Endothelial cell (in vitro differentiated cells): ENCODE measurements around the gene SNRNP200. TPM values are rescaled to one million over a fixed set of nuclear protein-coding genes. Genes with fewer than 3 reads are reported as not detected.
A peak's percentile ranks its signal among the peaks of the same experiment; 100 is the strongest.

Source experiments
- DNase-seq: peaks from one replicate; pipeline ENCODE4 v3.0.0; 2021; ENCODE audit warnings: low spot score
- H3K27ac Mint-ChIP-seq: one replicate; pipeline ENCODE4 v1.8.0; 2021; ENCODE audit warnings: mixed read lengths, inconsistent platforms; ENCODE audit not compliant: unreplicated experiment
- H3K27me3 Mint-ChIP-seq: one replicate; pipeline ENCODE4 v1.8.0; 2021; ENCODE audit warnings: mild to moderate bottlenecking, moderate library complexity, mixed read lengths, inconsistent platforms; ENCODE audit not compliant: unreplicated experiment
- H3K36me3 Mint-ChIP-seq: one replicate; pipeline ENCODE4 v1.8.0; 2021; ENCODE audit warnings: mild to moderate bottlenecking, low read depth, mixed read lengths, inconsistent platforms; ENCODE audit not compliant: unreplicated experiment
- H3K4me1 Mint-ChIP-seq: one replicate; pipeline ENCODE4 v1.8.0; 2021; ENCODE audit warnings: mild to moderate bottlenecking, mixed read lengths, inconsistent platforms; ENCODE audit not compliant: unreplicated experiment
- H3K4me3 Mint-ChIP-seq: one replicate; pipeline ENCODE4 v1.8.0; 2021; ENCODE audit warnings: mild to moderate bottlenecking, mixed read lengths, inconsistent platforms; ENCODE audit not compliant: unreplicated experiment
- H3K9me3 Mint-ChIP-seq: one replicate; pipeline ENCODE4 v1.8.0; 2021; ENCODE audit warnings: mixed read lengths, inconsistent platforms; ENCODE audit not compliant: unreplicated experiment
- CTCF ChIP-seq: fragments of 200-600 bp; sonication (generic); IDR thresholded peaks from one replicate; pipeline ENCODE4 v1.5.0; 2021; ENCODE audit warnings: antibody characterized with exemption; ENCODE audit not compliant: unreplicated experiment
- total RNA-seq: library from RNA; stranded (reverse); fragmentation: NEBNext Ultra II Directional; extraction: Animal tissue kit (Norgen Biotek cat#: 25700); gene quantifications from one replicate; pipeline ENCODE4 v1.2.1, GENCODE V29; 2021; ENCODE audit not compliant: unreplicated experiment

The SNRNP200 gene
- total RNA-seq, 1 donor from 2014 or later: 168 TPM

- H3K27me3 Mint-ChIP-seq: peaks cover 13% of the 10 kb centered on the region
- DNase-seq: no peak
- peaks cover 12% of the 10 kb centered on the region for H3K4me1 Mint-ChIP-seq
- no peak for TF ChIP-seq CTCF
- H3K4me3 Mint-ChIP-seq: peak within 1 kb of the TSS; percentile 89
- peak within 1 kb of the TSS; percentile 43 for H3K27ac Mint-ChIP-seq
- no peaks in the 10 kb centered on the region for H3K9me3 Mint-ChIP-seq
- no peaks in the 10 kb centered on the region for H3K36me3 Mint-ChIP-seq
These were observed 19.9 kb upstream of the SNRNP200 start, which contains the start of gene ITPRIPL1 for GRCh38 chr2:96325041-96325883. TSS of gene ITPRIPL1 (plus strand) at chr2:96325317. CDS start at chr2:96325840, 523 bp downstream.

- Mint-ChIP-seq H3K4me1 (peaks cover 12% of the 10 kb centered on the region), H3K4me3 (peak overlapping the region; percentile 89), H3K9me3 (no peaks in the 10 kb centered on the region), H3K36me3 (no peaks in the 10 kb centered on the region), H3K27ac (no peak overlapping the region), H3K27me3 (peaks cover 13% of the 10 kb centered on the region)
- DNase-seq: no peak
- no peak for TF ChIP-seq CTCF
These were observed 19.3 kb upstream of the SNRNP200 start for GRCh38 chr2:96324721-96325040.

- H3K27ac Mint-ChIP-seq: no peak overlapping the region
- no peak for TF ChIP-seq CTCF
- H3K27me3 Mint-ChIP-seq: peaks cover 13% of the 10 kb centered on the region
- no peaks in the 10 kb centered on the region for H3K9me3 Mint-ChIP-seq
- H3K36me3 Mint-ChIP-seq: no peaks in the 10 kb centered on the region
- H3K4me3 Mint-ChIP-seq: no peak overlapping the region
- no peak for DNase-seq
- peaks cover 12% of the 10 kb centered on the region for H3K4me1 Mint-ChIP-seq
These were observed 18.5 kb upstream of the SNRNP200 start for GRCh38 chr2:96323849-96324248.

GRCh38 chr2:96320728-96321622 lies 15.6 kb upstream of the SNRNP200 start:
- Mint-ChIP-seq H3K4me1 (peaks cover 12% of the 10 kb centered on the region), H3K4me3 (peak overlapping the region; percentile 70), H3K9me3 (no peaks in the 10 kb centered on the region), H3K27ac (peak overlapping the region; percentile 37), H3K36me3 (no peaks in the 10 kb centered on the region), H3K27me3 (peaks cover 10% of the 10 kb centered on the region)
- DNase-seq: peak; percentile 53
- TF ChIP-seq CTCF: no peak
